ENCODE results near the gene PLOD1. TPM values are rescaled to one million over a fixed set of nuclear protein-coding genes. Genes with fewer than 3 reads are reported as not detected.
"Not testable (repeated sequence)": the region's sequence is repeated elsewhere in the genome, so short reads cannot be mapped to it uniquely, and the experiment has no call there.

PLOD1 gene
- total RNA-seq, 2 donors from 2014 or later: 56.1 to 58.1 TPM

DNA sequence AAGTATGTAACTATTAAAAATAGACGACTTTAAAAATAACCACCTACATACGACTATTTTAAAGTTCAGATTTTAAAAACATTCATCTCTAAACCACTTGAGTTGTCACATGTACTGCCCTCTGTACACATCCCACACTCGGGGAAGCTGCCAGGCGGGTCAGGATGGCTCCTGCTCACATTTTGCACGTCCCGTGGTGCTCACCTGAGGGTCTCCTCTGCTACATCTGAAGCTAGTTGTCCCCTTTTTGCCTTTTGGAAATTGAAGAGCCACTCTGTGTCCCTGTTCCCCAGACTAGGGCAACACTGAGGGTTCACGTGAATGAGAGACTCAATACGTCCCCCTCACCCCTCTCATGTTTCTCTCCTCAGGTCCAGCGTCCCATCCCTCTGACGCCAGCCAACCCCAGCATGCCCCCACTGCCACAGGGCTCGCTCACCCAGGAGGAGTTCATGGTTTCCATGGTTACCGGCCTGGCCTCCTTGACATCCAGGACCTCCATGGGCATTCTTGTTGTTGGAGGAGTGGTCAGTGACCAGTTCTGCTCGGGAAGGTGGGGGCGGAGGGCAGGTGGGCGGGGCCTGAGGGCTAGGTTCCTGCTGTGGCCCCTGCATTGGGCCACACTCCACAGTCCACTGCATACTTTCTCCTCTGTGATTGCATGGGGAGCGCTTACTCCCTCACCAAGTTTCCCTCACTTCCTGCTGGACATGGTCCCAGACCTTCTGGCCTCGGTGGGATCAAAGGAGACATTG is 71.8 kb downstream of the PLOD1 start:
- Histone ChIP-seq H3K27ac (peak overlapping the region; percentile 2 to 49), H3K36me3 (peaks cover 99% of the 10 kb centered on the region), H3K4me3 (no peak overlapping the region), H3K9me3 (no peaks in the 10 kb centered on the region), H3K4me1 (no peaks in the 10 kb centered on the region), H3K27me3 (no peaks in the 10 kb centered on the region)
- DNase-seq (ENCODE audit: low spot score): no peak
- TF ChIP-seq, protein P1, sequence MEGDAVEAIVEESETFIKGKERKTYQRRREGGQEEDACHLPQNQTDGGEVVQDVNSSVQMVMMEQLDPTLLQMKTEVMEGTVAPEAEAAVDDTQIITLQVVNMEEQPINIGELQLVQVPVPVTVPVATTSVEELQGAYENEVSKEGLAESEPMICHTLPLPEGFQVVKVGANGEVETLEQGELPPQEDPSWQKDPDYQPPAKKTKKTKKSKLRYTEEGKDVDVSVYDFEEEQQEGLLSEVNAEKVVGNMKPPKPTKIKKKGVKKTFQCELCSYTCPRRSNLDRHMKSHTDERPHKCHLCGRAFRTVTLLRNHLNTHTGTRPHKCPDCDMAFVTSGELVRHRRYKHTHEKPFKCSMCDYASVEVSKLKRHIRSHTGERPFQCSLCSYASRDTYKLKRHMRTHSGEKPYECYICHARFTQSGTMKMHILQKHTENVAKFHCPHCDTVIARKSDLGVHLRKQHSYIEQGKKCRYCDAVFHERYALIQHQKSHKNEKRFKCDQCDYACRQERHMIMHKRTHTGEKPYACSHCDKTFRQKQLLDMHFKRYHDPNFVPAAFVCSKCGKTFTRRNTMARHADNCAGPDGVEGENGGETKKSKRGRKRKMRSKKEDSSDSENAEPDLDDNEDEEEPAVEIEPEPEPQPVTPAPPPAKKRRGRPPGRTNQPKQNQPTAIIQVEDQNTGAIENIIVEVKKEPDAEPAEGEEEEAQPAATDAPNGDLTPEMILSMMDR (IDR thresholded peaks at IDR 0.05): no peak

DNA sequence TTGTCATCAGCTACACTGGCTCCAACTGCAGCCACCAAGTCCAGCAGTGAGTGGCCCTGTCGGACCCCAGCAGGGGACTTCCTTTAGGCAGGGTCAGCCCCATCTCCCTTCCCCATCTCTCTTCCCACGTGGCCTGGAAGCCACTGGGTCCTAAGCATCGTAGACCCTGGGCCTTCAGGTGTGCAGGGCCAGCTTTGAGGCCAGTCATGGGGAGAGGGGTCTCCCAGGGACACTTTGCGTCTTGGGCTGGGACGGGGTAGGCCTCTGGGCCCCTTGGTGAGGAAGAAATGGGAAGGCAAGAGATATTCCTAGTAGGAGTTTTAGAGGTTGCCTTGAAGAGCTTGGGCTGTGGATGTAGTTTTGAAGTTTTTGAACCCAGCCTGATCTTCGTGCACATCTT is 72.7 kb downstream of the PLOD1 start:
- Histone ChIP-seq H3K9me3 (no peaks in the 10 kb centered on the region), H3K27me3 (no peaks in the 10 kb centered on the region), H3K27ac (no peak overlapping the region), H3K4me3 (no peak overlapping the region), H3K4me1 (peaks cover 0 to 8% of the 10 kb centered on the region in 2 donors), H3K36me3 (peaks cover 99% of the 10 kb centered on the region)
- TF ChIP-seq, protein P1 (IDR thresholded peaks at IDR 0.05): no peak
- no peak for DNase-seq (ENCODE audit: low spot score)

DNA sequence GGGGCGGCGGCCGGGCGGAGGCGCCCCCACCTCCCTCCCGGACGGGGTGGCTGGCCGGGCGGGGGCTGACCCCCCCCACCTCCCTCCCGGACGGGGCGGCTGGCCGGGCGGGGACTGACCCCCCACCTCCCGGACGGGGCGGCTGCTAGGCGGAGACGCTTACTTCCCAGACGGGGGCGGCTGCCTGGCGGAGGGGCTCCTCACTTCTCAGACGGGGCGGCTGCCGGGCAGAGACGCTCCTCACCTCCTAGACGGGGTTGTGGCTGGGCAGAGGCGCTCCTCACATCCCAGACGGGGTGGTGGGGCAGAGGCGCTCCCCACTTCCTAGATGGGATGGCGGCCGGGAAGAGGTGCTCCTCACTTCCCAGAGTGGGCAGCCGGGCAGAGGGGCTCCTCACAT is 73.8 kb downstream of the PLOD1 start:
- H3K27me3 ChIP-seq; H3K27ac ChIP-seq; H3K9me3 ChIP-seq; DNase-seq (ENCODE audit: low spot score); H3K4me3 ChIP-seq: not testable (repeated sequence)
- Histone ChIP-seq H3K4me1 (peaks cover 0 to 16% of the 10 kb centered on the region in 2 donors), H3K36me3 (peaks cover 98% of the 10 kb centered on the region)

DNA sequence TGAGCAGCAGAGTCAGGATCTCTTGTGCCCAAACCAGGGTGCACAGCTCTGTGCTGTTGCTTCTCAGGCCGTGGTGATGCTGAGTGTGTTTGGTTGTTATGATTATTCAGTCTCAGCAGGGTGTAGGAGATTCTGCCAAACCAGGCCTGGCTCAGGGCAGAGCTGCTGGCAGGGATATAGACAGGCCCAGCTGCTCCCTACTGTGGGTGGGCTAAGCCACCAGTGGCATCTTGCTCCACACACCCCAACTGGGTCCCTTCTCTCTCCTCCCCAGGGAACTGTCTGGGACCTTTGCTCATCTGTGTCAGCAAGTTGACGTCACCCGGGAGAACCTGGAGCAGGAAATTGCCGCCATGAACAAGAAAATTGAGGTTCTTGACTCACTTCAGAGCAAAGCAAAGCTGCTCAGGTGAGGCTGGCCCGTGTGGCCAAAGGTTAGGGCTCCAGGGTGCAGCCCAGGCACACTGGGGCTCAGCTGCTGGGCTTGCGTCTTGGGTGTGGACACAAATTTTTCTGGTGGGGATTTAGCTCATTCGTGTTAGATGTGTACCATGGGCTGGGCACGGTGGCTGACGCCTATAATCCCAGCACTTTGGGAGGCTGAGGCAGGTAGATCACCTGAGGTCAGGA is 74.9 kb downstream of the PLOD1 start:
- Histone ChIP-seq H3K4me1 (peaks cover 0 to 25% of the 10 kb centered on the region in 2 donors), H3K27me3 (no peaks in the 10 kb centered on the region), H3K27ac (no peak overlapping the region), H3K9me3 (no peaks in the 10 kb centered on the region), H3K36me3 (peaks cover 88% of the 10 kb centered on the region), H3K4me3 (no peak overlapping the region)
- no peak for DNase-seq (ENCODE audit: low spot score)
- TF ChIP-seq, protein P1 (IDR thresholded peaks at IDR 0.05): no peak

DNA sequence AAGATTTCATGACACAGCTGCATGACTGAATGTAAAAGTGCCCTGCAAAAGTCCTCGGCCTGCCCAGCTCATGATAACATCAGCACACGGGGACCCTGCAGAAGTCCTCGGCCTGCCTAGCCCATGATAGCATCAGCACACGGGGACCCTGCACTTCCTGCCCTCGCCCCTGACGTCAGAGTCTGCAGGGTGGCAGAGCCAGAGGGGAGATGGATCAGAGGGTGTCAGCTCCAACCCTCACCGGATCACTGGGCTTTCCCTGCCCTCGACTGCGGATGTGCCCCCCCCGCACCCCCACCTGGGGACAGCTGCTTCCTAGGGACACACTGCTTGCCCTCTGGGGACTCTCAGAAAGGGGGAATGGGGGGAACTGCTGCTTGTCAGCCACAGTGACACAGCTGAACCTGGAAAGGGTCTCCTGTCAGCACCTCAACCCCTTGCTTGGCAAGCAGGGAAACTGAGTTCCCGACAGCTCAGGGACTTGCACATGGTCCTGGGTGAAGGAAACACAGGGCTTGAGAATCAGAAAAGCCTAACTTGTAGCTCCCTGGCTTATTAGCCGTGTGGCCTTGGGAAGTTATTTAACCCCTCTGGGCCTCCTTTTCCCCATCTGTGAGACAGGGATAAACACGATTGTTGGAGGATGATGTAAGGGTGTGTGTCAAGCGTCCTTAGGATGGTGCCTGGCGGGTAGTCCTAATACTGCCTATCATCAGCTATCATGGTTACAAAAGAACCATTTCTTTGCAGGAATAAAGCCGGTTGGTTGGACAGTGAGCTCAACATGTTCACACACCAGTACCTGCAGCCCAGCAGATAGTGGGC is 76.4 kb downstream of the PLOD1 start:
- Histone ChIP-seq H3K27ac (no peak overlapping the region), H3K36me3 (peaks cover 72% of the 10 kb centered on the region), H3K4me3 (no peak overlapping the region), H3K9me3 (no peaks in the 10 kb centered on the region), H3K27me3 (no peaks in the 10 kb centered on the region), H3K4me1 (peaks cover 0 to 29% of the 10 kb centered on the region in 2 donors)
- TF ChIP-seq, protein P1 (IDR thresholded peaks at IDR 0.05): no peak
- no peak for DNase-seq (ENCODE audit: low spot score)

DNA sequence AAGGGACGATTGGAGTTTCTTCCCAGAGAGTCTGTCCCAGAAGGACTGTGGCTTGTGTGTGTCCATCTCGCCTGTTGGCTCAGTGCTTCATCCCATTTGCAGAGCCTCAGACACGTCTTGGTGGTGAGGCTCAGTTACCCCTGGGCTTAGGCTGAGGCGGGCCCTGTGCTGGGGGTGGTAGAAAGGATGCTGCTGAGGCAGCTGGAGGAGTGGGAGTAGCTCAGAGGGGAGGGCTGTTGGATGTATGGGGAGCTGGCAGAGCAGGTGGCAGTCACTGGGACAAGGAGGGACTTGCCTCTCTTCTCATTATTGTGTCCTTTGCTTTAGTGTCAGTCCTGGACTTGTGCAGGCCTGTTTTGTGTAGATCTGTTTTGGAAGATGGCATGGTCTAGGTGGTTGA is 77.5 kb downstream of the PLOD1 start:
- Histone ChIP-seq H3K4me3 (no peak overlapping the region), H3K27me3 (no peaks in the 10 kb centered on the region), H3K4me1 (peaks cover 0 to 29% of the 10 kb centered on the region in 2 donors), H3K9me3 (no peaks in the 10 kb centered on the region), H3K27ac (peak overlapping the region in 1 of 2 donors; percentile 10), H3K36me3 (peaks cover 62% of the 10 kb centered on the region)
- TF ChIP-seq, protein P1 (IDR thresholded peaks at IDR 0.05): no peak
- DNase-seq (ENCODE audit: low spot score): no peak
